ENCODE measurements around the gene CAPRIN2.

- no peak for TF ChIP-seq CTCF (conservative IDR thresholded peaks at IDR 0.05; ENCODE audit: low read depth, low read length)
- no peak for TF ChIP-seq MXI1 (IDR thresholded peaks at IDR 0.05; ENCODE audit: borderline replicate concordance, low read depth, low read length)
- no peak for TF ChIP-seq POLR2A (IDR thresholded peaks at IDR 0.05; ENCODE audit: low read depth, low read length)
- TF ChIP-seq BHLHE40 (IDR thresholded peaks at IDR 0.05; ENCODE audit: low read depth, low read length), result no peak
- no peak for TF ChIP-seq USF2 (IDR thresholded peaks at IDR 0.05; ENCODE audit: low read depth, low read length)
- no peak for TF ChIP-seq CHD1 (IDR thresholded peaks at IDR 0.05; ENCODE audit: low read depth, low read length)
- no peak for TF ChIP-seq MAZ (IDR thresholded peaks at IDR 0.05; ENCODE audit: borderline replicate concordance, low read depth, low read length)
- TF ChIP-seq SMC3 (IDR thresholded peaks at IDR 0.05; ENCODE audit: low read depth, low read length), result no peak
- TF ChIP-seq CEBPB (IDR thresholded peaks at IDR 0.05; ENCODE audit: low read depth, low read length), result no peak
These were observed 93.5 kb downstream of the CAPRIN2 start for GRCh38 chr12:30661210-30661609.

Data from IMR-90 (cell line).